Measurements from ENCODE around the gene SAMD4B. TPM values are rescaled to one million over a fixed set of nuclear protein-coding genes. Genes with fewer than 3 reads are reported as not detected.
"Not testable (repeated sequence)": the region's sequence is repeated elsewhere in the genome, so short reads cannot be mapped to it uniquely, and the experiment has no call there.

The SAMD4B gene
- total RNA-seq, 1 donor from 2014 or later = 104 TPM

DNA sequence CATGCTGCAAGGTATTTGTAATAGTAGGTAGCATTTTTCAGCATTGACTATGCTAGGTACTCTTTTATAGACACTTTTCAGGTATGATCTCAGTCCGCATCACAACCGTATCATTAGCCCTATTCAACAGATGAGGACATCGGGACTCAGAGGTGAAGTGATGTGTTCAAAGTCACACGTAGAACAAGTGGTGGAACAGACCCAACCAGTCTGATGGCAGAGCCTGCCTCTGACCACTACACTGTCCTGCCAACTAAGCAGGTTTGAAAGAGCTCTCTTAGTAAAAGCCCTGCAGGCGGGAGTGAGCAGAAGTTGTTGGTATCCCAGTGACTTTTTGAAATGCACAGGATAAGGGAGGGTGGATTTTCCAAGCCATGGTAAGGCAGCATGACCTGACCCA is 28.5 kb downstream of the SAMD4B start:
- no peak for DNase-seq (ENCODE audit: low spot score)

DNA sequence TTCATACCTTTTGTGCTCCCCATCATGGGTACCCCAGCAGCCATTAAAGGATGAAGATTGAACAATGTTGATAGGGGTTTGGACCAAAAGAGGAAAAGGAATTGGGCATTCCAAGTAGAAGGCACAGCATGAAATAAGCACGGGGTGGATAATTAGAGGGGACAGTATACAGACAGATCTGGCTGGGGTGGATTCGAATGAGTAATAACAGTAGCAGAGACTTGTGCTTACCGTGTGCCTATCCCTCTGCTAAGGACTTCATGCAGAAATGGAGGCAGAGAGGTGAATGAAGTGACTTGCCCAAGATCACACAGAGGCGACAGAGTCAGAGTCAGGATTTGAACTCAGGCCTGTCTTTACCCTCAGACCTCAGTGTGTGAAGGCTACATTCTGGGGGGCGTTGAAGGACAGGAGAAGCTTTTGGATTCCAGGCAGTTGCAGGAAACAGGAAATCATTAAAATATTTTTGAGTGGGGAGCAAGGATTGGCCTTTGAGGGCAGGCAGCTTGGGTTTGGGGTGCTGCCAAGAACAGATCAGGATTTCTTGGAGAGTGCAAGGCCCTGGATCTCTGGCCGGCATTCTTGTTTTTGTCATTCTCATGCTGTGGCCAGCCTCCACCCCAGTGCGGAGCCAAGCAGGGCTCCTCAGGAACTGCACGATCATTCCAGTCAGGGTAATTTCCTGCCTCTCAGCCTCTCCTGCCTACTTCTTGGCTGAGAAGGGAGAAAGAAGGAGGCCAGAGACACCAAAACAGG is 30.0 kb downstream of the SAMD4B start:
- peak; percentile 86 for DNase-seq (ENCODE audit: low spot score)

DNA sequence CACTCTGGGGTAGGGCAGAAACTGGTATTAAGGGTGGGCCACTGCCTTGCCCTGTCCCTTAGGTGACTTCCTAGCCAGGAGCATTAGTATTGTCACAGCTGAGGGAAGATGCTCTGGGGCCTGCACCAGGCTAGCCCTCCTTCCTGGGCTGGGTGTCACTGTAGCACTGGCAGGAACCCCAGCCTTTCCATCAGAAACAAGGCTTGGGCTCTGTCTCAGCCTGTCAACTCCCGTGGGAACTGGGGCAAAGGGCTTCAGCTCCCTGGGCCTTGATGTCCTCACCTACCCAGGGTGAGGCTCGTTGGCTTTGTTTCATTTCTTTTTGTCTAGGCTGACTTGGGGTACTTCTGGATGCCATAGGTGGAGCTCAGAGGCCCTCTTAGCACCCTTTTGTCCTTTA is 30.7 kb downstream of the SAMD4B start:
- DNase-seq (ENCODE audit: low spot score) = no peak

DNA sequence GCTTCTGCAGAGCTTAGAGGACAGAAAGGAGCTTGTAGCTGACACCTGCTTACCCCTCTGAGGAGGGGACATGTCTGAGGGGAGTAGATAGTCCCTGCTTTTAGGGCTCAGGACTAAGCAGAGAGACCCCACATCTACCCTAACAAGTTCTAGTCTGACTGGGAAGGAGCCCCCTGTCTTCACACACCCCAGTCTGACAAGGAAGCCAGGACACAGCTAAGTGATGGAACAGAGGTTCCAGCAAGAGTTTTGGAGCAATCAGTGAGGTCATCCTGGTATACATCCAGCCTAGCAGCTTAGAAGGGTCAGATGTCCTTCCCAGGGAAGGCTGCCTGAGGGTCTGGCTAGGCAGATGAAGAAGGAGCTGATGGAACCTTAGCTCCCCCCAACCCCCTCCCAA is 33.7 kb downstream of the SAMD4B start:
- DNase-seq (ENCODE audit: low spot score) = no peak

DNA sequence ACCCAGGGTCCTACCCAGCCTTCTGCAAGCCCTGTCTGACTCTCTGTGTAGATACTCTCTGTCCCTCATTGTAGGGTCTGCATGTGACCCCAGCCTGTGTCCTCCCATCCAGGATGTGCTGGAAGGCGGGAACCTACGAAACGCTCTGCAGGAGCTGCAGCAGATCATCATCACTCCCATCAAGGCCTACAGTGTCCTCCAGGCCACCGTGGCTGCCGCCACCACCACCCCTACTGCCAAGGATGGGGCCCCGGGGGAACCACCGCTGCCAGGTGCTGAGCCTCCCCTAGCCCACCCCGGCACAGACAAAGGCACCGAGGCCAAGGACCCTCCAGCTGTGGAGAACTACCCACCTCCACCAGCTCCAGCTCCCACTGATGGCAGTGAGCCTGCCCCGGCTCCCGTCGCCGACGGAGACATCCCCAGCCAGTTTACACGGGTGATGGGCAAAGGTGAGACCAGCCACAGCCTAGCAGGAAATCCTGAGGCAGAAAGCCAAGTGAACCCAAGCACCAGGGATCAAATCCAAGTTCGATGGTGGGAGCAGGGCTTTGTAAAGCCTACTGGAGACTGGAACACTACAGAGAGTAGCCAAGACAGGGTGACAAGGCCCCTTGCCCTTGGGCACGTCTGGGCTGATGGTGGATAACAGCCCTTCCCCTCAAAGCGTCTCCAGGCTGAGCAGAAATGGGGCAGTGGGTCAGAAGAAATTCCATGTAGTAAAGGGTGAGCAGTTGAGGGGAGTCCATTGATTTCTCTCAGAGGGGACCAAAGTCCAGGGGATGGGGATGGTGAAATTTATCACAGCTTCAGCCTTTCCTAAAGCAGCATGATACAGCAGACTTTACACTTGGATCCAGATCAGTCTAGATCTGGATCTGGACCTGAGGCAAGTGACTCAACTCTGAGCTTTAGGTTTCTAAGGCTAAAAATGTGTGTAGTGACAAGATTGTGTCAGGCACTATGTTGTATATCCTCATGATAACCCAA is 35.4 kb downstream of the SAMD4B start:
- DNase-seq (ENCODE audit: low spot score) = no peak

DNA sequence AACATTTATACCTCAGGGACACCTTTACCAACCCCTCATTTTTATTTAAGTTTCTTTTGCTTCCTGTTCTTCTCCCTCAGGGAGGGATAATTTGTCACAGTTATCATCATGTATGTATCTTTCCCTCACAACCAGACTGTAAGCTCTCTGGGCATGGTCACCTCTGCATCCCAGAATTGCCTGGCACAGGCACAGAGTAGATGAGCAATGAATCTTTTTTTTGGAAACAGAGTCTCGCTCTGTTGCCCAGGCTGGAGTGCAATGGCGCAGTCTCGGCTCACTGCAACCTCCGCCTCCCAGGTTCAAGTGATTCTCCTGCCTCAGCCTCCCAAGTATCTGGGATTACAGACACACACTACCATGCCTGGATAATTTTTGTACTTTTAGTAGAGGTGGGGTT is 37.1 kb downstream of the SAMD4B start:
- DNase-seq (ENCODE audit: low spot score) = not testable (repeated sequence)

DNA sequence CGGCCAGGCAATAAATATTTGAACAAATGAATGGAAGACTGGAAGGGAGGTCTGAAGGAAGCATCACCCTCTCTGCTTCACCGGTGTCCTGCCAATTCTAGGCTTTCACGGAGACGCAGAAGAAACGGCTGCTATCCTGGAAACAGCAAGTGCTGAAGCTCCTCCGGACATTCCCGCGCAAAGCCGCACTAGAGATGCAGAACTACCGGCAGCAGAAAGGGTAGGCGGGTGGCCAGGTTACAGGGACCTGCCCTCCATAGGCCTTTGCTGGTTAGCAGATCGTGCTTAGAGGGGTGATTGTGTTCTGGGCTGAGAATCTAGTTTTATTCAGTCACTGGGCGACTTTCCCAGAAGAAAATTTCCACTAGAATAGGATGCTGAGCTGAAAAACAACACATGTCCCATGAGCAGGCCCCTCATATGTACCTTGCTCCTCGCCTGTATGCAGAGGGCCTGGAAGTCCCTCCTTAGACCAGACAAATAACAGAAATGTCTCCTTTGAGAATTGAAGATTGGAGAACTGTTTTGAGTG is 37.7 kb downstream of the SAMD4B start:
- DNase-seq (ENCODE audit: low spot score) = no peak

DNA sequence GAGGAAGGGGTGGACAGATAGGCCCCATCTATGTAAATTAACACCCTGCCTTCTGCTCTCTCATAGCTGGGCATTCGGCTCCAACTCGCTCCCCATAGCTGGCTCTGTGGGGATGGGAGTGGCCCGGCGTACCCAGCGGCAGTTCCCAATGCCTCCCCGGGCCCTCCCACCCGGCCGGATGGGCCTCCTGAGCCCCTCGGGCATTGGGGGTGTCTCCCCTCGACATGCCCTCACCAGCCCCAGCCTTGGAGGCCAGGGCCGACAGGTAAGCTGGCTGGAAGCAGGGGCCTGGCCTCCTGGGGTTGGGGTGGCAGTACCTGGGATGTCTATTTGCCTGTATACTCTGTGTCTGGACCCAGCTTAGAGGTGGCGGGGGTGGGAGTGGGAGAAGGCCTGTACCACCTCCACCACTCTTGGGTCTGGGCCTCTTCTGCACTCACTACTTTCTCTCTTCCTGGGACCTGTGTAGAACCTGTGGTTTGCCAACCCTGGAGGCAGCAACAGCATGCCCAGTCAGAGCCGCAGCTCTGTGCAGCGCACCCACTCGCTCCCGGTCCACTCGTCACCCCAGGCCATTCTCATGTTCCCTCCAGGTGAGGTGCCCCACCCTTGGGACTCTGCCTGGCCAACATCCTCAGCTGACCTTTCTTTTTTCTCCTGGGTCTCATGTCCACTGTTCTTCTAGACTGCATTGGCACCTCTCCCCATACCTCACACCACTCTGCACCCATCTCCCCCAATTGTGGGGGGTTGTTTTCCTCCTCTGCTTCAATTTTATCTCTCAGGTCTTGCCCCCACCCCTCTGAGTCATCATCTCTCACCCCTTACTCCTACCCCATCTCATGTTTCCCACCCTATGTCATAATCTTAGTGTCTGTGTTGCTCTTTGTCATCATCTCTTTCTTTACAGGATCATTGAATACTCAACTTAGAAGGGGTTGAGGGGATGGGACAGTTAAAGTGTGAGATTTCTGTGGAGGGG is 38.6 kb downstream of the SAMD4B start:
- DNase-seq (ENCODE audit: low spot score) = no peak

DNA sequence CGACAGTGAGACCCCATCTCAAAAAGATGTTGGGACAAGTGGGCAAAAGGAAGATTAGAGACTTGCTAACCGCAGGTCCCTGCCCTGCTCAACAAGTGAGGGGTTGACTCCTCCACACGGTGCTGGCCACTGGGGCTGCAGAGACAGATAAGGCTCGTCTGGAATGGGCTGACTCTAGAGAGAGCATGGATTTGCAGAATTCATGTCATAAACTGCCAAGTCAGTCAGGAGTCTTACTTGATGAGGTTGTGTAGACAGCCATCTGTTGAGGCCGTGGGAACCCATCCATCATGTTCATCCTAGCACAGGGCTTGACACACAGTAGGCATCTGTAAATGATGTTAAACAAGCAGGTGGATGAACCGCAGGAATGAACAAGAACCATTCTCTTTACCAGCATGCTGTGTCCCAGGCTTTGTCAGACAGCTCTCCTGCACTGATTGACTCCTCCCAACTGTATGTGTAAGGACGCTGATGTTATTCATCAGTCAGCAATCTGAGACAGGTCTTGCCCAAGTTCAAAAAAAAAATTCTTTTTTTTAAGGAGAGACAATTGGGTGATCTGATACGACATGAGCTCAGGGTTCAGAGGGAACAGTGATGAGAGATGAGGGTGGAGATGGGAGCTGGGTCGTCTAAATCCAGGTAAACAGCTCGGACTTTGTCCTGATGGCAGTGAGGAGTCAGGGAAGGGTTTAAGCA is 39.8 kb downstream of the SAMD4B start:
- no peak for DNase-seq (ENCODE audit: low spot score)

DNA sequence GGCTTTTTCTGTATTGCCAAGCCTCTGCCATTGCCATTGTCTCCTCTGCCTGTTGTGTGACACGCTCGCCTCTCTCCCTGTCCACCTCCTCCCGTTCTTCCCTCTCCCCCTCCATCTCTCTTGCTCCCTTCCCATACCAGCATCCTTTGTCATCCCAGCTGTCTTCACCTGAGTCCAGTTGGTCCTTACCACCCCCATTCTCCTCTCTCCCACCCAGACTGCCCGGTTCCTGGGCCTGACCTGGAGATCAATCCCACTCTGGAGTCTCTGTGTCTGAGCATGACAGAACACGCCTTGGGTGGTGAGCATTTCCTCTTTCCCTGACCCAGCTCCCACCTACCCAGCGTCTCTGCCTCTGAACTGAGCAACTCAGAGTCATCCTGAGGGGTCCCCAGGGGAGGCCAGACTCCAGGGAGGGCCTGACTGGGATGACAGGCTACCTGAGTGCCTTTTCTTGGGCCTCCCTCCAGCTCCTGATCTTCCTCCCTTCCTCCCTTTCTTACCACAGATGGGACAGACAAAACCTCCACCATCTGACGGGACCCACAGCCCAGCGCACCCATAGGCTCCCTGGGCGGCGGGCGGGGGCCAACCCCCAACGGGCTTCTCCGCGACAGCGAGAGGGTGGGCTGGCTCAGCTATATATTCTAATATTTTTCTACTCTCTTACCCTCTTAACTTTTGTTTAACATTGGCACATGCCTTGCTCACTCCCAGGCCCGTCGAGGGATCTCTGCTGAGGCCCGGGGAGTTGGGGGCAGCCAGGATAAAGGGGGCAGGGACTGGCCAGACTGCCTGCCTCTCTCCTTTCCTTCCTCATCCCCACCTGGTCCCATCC is 41.0 kb downstream of the SAMD4B start:
- DNase-seq (ENCODE audit: low spot score) = no peak

DNA sequence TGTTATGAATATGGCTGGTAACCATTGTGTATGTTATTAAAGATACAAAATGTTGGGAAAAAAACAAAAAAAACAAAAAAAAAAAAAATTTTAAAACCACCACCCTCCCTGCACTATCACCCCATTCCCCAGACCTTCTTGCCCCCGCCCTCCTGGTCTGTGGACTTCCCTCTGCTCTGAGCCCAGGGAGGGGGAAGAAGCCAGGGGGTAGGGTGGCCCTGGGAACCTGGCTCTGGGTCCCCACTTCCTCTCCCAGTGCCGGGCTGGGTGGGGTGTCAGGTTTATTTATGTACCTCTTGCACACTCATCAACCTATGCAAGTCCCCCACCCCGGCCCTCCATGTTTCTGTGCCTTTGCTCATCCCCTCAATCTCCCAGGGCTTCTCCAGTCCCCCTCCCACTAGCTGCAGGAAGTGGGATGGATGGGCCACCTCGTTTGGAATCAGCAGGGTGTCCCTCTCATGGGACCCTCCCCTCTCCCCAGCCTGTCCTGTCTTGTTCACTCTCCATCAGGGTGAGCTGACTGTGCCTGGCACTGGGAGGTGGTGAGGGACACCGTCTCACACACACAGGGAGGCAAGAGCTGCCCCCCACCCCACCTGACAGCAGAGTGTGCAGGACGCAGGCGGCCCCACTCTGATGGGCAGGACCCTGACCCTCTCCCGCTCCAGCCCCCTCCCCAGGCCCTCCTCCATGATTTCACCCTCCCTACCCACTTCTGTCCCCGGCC is 42.8 kb downstream of the SAMD4B start:
- DNase-seq (ENCODE audit: low spot score) = no peak

DNA sequence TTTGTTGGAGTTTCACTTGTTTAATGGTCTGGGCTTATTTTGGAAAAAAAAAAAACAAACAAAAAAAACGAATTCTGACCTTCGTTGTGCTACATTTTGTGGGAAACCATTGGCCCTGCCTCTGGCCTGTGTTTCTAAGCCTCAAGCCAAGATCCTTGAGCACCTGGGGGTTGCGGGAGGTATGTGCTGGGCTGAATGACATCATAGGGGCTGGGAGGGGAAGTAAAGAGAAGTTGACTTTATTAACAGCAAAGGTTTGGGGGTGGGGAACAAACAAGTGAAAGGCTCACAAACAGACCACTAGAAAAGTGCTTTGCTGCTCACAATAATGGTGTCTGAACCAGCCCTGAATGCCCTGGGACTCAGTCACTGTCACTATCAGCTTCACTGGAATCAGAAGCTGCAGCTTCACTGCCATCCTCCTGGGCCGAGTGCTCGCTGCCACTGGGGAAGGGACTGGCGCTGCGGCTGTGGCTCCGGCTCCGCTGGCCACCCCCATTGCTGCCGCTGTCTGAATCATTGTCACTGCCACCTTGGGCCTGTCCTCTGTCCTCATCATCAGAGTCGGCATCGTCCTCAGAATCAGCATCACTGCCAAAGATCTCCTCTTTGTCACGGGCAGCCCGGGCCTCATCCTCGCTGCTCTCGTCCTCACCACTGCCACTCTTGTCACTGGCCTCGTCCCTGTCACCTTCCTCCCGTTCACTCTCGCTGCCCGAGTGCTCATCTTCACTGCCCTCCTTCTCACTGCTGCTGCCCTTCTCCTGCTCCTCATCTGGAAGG is 43.6 kb downstream of the SAMD4B start:
- DNase-seq (ENCODE audit: low spot score) = no peak

DNA sequence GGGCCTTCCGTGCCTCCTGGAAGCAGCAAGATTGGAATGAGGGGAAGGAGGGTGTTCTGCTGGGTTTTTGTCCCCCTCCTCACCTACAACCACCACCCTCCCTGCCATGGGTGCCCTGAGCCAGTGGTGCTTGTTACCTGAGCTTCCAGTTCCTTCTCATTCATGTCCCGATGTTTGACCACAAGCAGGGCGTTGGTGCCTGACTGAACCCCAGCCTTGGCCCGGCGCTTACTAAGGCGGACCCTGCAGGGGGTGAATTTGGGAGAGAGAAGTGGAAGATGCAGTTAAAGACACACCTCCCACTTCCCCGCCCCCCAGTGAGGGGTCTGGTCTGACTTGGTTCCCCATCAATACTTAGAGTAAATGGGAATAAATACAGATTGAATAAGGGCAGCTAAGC is 44.3 kb downstream of the SAMD4B start:
- DNase-seq (ENCODE audit: low spot score) = no peak

DNA sequence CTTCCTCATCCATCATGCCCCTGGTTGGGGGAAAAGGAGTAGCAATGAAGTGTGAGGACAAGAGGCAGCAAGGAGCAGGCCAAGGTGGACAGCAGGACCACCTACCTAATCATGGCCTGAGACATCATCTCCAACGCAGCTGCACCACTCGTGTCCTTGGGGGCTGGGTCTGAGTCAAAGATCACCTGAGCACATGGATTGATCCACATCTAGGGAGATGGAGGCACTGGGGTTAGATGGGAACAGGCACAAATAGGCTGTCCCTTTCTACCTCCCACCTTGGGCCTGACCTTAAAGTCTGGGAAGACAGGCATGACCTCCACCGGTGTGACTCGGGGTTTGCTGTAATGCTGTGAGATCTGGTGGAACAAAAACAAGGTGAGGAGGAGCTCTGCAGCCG is 46.4 kb downstream of the SAMD4B start:
- DNase-seq (ENCODE audit: low spot score) = no peak

DNA sequence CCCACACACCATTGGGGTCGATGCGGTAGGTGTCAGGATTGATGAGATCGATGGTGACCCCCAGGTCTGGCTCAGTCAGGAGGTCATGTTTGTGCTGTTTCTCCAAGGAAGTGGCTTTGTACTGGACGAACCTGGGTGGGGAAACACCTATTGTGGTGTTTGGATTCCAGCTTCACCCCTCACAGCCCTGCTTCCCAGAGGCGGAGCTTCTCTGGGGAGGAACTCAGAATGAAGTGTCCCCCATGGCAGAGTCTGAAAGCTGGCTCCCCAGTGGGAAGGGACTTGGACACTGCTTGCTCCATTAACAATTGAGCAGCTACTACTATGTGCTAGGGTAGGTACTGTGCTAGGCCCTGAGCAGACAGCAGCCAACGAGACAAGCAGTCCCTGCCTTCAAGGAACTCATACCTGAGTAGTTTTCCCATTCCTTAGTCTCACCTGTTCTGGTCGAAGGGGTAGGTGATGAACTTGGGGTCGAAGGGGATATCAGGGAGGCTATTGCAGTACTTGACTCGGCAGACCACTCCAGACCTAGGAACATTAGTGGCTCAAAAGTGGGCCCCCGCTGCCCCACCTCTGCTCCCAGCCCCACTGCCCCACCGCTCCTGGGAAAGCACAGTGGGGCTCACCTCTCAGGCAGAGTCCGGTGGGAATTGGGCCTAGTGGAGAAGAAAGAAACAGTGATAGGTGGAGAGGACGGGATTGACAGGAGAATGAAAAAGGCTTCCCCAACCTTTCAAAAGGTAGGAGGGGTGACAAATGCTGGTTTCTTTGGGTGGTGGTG is 47.6 kb downstream of the SAMD4B start:
- no peak for DNase-seq (ENCODE audit: low spot score)

DNA sequence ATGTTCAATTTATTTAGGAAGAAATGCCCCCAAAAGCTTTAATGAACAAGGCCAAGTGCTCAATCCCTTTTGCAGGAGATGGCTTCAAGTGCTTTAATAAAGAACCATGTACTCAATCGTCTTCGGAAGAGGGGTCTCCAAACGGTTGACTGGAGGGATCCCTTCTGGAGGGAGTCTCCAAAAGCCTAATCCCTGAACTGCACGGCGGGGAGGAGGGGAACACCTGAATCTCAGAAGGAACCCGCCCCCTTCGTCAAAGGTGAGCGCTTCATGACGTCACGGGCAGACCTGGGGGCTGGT is 48.2 kb downstream of the SAMD4B start:
- no peak for DNase-seq (ENCODE audit: low spot score)

DNA sequence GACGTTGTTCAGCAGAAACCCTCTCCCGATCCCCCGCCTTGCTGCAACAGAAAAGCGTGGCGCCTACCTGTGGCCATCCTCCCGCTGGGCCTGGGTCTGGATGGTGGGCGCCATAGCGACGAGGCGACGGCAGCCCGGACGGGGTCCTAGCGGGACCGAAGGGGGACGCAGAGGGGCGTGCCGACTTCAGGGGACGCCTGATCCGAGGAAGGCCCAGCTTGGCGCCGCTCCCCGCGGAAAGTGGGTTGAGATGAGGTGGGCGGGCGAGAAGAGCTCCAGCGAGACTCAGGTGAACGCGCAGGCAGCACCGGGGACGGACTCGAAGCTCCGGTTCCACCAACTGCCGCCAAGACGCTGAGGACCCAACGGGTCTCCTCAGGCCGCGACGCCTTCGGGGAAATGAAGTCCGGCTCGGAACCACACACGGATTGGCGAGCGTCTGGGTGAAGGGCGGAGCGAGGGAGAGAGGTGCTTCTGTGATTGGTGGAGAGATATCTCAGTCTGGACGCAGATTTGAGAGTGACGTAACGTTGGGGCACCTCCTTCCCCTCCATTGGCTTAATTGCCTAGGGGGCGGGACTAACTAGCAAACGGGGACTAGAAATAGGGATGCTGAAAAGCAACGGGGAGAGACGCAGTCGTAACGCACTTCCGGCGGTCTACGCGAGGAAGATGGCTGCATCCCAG is 48.7 kb downstream of the SAMD4B start, which contains the start of the genes MED29 and PAF1:
TSS of gene MED29 (plus strand) at position 628 of the 687 bp plus-strand sequence. CDS start at position 673, 45 bp downstream.
TSS of gene PAF1 (minus strand) at position 356 of the 687 bp plus-strand sequence. CDS start at position 114, 242 bp downstream.
- DNase-seq (ENCODE audit: low spot score) = peak; percentile 99
